GM12892 (cell line): ENCODE data around the gene NPFFR1.

Source experiments
- POLR2A ChIP-seq: IDR thresholded peaks from 2 replicates; pipeline ENCODE4 v1.6.1; 2011; ENCODE audit warnings: low read depth, low read length, control low read depth
- TAF1 ChIP-seq: IDR thresholded peaks from 2 replicates; pipeline ENCODE4 v1.6.1; 2011; ENCODE audit warnings: low read depth, mild to moderate bottlenecking, control low read depth, low read length, borderline replicate concordance

GRCh38 chr10:70221030-70221429 is 62.8 kb downstream of the NPFFR1 start:
- TF ChIP-seq TAF1, result no peak
- TF ChIP-seq POLR2A, result no peak
